ENCODE measurements around the gene MED27. TPM values are rescaled to one million over a fixed set of nuclear protein-coding genes. Genes with fewer than 3 reads are reported as not detected.

Gene MED27
- total and polyA plus RNA-seq, 12 donors, result 8.0 to 20.7 (median 17.1) TPM

DNA sequence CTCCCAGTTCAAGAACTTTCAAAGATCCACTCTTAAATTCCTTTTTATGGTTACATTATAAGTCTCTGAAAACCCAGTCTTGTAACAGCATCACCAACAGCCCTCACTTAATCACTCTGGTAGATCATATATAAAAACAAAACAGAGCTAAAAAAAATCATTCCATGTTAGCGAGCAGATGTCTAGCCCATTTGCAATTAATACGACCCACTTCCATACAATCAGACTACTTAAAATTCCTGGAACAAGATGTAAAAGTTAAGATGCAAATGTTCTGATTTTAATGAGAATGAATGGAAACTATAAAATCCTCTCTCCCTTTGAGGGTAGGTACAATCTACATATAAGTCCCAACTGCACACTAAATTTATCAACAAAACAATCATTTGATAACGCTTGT lies 167.0 kb downstream of the MED27 start:
- ATAC-seq, result no peak
- 80 to 95% methylated on average over 3 of the region's 3 CpGs for WGBS, 2 donors
- Histone ChIP-seq H3K27ac (no peak overlapping the region), H3K9me3 (no peaks in the 10 kb centered on the region), H3K27me3 (no peaks in the 10 kb centered on the region), H3K36me3 (peaks cover 0 to 3% (median 0%) of the 10 kb centered on the region in 9 donors), H3K4me3 (no peak overlapping the region), H3K4me1 (peaks cover 0 to 8% (median 0%) of the 10 kb centered on the region in 9 donors)
- TF ChIP-seq, protein P1, sequence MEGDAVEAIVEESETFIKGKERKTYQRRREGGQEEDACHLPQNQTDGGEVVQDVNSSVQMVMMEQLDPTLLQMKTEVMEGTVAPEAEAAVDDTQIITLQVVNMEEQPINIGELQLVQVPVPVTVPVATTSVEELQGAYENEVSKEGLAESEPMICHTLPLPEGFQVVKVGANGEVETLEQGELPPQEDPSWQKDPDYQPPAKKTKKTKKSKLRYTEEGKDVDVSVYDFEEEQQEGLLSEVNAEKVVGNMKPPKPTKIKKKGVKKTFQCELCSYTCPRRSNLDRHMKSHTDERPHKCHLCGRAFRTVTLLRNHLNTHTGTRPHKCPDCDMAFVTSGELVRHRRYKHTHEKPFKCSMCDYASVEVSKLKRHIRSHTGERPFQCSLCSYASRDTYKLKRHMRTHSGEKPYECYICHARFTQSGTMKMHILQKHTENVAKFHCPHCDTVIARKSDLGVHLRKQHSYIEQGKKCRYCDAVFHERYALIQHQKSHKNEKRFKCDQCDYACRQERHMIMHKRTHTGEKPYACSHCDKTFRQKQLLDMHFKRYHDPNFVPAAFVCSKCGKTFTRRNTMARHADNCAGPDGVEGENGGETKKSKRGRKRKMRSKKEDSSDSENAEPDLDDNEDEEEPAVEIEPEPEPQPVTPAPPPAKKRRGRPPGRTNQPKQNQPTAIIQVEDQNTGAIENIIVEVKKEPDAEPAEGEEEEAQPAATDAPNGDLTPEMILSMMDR (IDR thresholded peaks at IDR 0.05), result no peak
- intact Hi-C loops (cut with DNase I), result no loop called here
- DNase-seq, result no peak

DNA sequence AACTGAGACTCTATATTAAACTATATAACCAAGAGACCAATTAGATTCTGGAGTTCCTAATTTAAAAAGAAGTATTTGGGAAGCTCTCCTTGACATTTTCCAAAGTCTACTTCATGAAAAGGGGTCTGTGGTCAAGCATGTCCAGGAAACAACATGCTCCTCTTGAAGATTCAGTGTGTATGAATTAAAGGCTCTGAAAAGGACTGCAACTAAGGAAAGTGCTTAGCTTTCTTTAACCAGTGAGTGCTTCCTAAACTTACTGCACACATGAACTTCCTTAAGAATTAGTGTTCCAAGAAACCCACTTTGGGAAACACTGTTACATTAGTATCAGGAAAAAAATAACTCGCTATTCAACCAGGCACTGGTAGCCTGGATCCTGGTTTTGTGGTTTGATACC lies 167.6 kb downstream of the MED27 start:
- WGBS, 2 donors, result 95 to 100% methylated on average over 1 of the region's 1 CpG
- TF ChIP-seq, protein P1 (IDR thresholded peaks at IDR 0.05), result no peak
- Histone ChIP-seq H3K27me3 (no peaks in the 10 kb centered on the region), H3K36me3 (peaks cover 0 to 3% (median 0%) of the 10 kb centered on the region in 9 donors), H3K4me3 (no peak overlapping the region), H3K27ac (no peak overlapping the region), H3K9me3 (no peaks in the 10 kb centered on the region), H3K4me1 (peaks cover 0 to 5% (median 0%) of the 10 kb centered on the region in 9 donors)
- ATAC-seq, result no peak
- intact Hi-C loops (cut with DNase I), result no loop called here
- DNase-seq, result no peak

DNA sequence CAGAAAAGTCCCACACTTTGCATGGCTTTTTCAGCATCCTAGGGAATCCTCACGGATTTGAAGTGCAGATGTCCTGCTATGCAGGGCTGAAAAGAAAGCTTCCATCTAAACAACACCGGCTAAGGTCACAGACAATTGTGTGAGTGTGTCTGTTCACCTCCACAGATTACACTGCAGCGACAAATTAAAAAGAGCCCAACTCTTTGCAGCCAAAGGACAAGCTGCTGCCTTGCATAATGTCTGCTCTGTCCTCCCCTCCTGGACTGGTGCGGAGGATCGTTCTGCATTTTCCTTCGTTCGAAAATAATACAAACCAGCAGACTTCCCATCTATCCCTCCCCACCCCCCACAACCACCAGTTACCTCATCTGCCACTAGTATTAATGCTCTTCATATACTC lies 169.1 kb downstream of the MED27 start:
- H3K4me1 ChIP-seq, result no peaks in the 10 kb centered on the region
- H3K27me3 ChIP-seq, result no peaks in the 10 kb centered on the region
- no peak for DNase-seq
- no peaks in the 10 kb centered on the region for H3K9me3 ChIP-seq
- no peak for ATAC-seq
- H3K27ac ChIP-seq, result no peak overlapping the region
- intact Hi-C loops (cut with DNase I), result no loop called here
- WGBS, 2 donors, result 87 to 88% methylated on average over 7 of the region's 7 CpGs
- TF ChIP-seq, protein P1 (IDR thresholded peaks at IDR 0.05), result no peak
- H3K4me3 ChIP-seq, result no peak overlapping the region
- peaks cover 0 to 3% (median 0%) of the 10 kb centered on the region in 9 donors for H3K36me3 ChIP-seq

DNA sequence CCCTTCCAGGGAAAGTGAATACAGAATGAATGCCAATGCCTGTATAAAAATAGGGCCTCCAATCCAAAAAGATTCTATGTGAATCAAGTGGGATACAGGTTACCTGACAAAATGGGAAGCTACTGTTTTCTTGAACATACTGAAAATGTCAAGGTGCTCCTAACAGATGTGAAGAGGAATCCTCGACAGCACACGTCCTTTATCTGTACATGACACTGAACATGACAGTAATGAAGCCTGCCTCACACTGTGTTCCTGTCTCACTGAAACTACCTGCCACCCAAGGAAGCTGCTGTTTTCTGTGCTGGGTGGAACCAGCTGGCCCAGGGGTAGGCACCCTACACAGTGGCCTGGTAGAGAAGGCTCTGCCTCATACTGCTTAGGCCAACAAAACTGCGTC lies 174.5 kb downstream of the MED27 start:
- TF ChIP-seq, protein P1 (IDR thresholded peaks at IDR 0.05), result no peak
- intact Hi-C loops (cut with DNase I), result no loop called here
- WGBS, 2 donors, result 87 to 89% methylated on average over 3 of the region's 3 CpGs
- DNase-seq (no peak), ATAC-seq (no peak)
- Histone ChIP-seq H3K36me3 (no peaks in the 10 kb centered on the region), H3K4me1 (no peaks in the 10 kb centered on the region), H3K27ac (no peak overlapping the region), H3K4me3 (no peak overlapping the region), H3K27me3 (no peaks in the 10 kb centered on the region), H3K9me3 (no peaks in the 10 kb centered on the region)

All from heart right ventricle (tissue), 16 donors.